Testis (tissue), 2 donors: Measurements from ENCODE around the gene FRS2.

Experiments used
- POLR2A ChIP-seq: fragments of 450-650 bp; IDR thresholded peaks from one replicate; pipeline ENCODE4 v1.6.1; 2017; ENCODE audit warnings: antibody characterized with exemption, mild to moderate bottlenecking, moderate library complexity
- TF ChIP-seq, protein P1 (sequence below), 3 experiments: fragments of 450-650 bp in 2 of 3; fragments of 200-600 bp in 1 of 3; sonication (generic) in 1 of 3; IDR thresholded peaks; one replicate each; pipeline ENCODE4 v1.5.1; 2016 to 2019; ENCODE audit warnings: antibody characterized with exemption in 3 of 3, mild to moderate bottlenecking in 2 of 3, moderate library complexity in 1 of 3

GRCh38 chr12:69435644-69436043, 34.5 kb upstream of the FRS2 start:
- no peak for TF ChIP-seq POLR2A
- TF ChIP-seq, protein P1, sequence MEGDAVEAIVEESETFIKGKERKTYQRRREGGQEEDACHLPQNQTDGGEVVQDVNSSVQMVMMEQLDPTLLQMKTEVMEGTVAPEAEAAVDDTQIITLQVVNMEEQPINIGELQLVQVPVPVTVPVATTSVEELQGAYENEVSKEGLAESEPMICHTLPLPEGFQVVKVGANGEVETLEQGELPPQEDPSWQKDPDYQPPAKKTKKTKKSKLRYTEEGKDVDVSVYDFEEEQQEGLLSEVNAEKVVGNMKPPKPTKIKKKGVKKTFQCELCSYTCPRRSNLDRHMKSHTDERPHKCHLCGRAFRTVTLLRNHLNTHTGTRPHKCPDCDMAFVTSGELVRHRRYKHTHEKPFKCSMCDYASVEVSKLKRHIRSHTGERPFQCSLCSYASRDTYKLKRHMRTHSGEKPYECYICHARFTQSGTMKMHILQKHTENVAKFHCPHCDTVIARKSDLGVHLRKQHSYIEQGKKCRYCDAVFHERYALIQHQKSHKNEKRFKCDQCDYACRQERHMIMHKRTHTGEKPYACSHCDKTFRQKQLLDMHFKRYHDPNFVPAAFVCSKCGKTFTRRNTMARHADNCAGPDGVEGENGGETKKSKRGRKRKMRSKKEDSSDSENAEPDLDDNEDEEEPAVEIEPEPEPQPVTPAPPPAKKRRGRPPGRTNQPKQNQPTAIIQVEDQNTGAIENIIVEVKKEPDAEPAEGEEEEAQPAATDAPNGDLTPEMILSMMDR (IDR thresholded peaks at IDR 0.05), result no peak
